ENCODE data around the gene FGF6. TPM values are rescaled to one million over a fixed set of nuclear protein-coding genes. Genes with fewer than 3 reads are reported as not detected.

The FGF6 gene
- total and polyA plus RNA-seq, 10 of the 15 experiments (the other 5 are each of a cell fraction or from before 2014, with no cell fraction given): not detected

GRCh38 chr12:4412056-4412455 lies 33.6 kb downstream of the FGF6 start:
- Histone ChIP-seq H3K4me2 (ENCODE audit: control insufficient read depth, insufficient read depth) (no peak overlapping the region), H2AFZ (ENCODE audit: control insufficient read depth, low read depth, low read length) (no peak overlapping the region), H4K20me1 (ENCODE audit: control insufficient read depth, insufficient read depth) (no peaks in the 10 kb centered on the region), H3K4me1 (ENCODE audit: control insufficient read depth, insufficient read depth, low read length) (no peaks in the 10 kb centered on the region), H3K9ac (ENCODE audit: control insufficient read depth, insufficient read depth, low read length) (no peak overlapping the region), H3K27me3 (replicated peaks in 1 of 2; ENCODE audit: control insufficient read depth in 2 of 2, insufficient read depth in 2 of 2, low read length in 1 of 2) (peaks cover 0 to 6% of the 10 kb centered on the region in 2 experiments; a peak in 3 of 4 replicates), H3K27ac (ENCODE audit: control insufficient read depth, insufficient read depth) (no peak overlapping the region), H3K4me3 (no peak overlapping the region), H3K79me2 (ENCODE audit: control insufficient read depth, insufficient read depth, low read length) (no peaks in the 10 kb centered on the region), H3K9me3 (replicated peaks; ENCODE audit: control insufficient read depth, insufficient read depth, low read length) (no peaks in the 10 kb centered on the region), H3K36me3 (ENCODE audit: control insufficient read depth in 2 of 2, insufficient read depth in 2 of 2, low read length in 1 of 2) (no peaks in the 10 kb centered on the region)
- intact Hi-C loops (cut with micrococcal nuclease; ENCODE audit: unreplicated experiment): no loop called here
- no TSS peak for BruUV-seq (replicated peaks)
- no peak for ATAC-seq
- in situ Hi-C loops (cut with MboI): no loop called here
- ChIA-PET POLR2A (no interaction called here), SMC1A (ENCODE audit: uncharacterized antibody, unreplicated experiment) (no interaction called here), CTCF (interaction anchor here (1.2 to 2.9 kb wide), 3 partner anchors 8 to 11 kb away, joined by 3 to 10 read pairs (median 5); no protein-coding TSS in a partner anchor), RAD21 (ENCODE audit: unreplicated experiment) (no interaction called here)
- no peak for DNase-seq (ENCODE audit: low read depth, low spot score)
- 52% methylated on average over 3 of the region's 3 CpGs for WGBS (ENCODE audit: insufficient coverage, insufficient replicate concordance, low lambda C conversion rate, missing lambda C conversion rate)
- FAIRE-seq: no peak
- no peak for TF ChIP-seq NRF1 (conservative IDR thresholded peaks at IDR 0.05; ENCODE audit: low read depth, low read length)
- TF ChIP-seq E2F4 (IDR thresholded peaks at IDR 0.05; ENCODE audit: low read depth, low read length): no peak
- no peak for TF ChIP-seq EP300 (IDR thresholded peaks at IDR 0.05; ENCODE audit: borderline replicate concordance in 1 of 2, control insufficient read depth in 1 of 2, low read depth in 2 of 2, low read length in 2 of 2)
- no peak for TF ChIP-seq STAT3 (IDR thresholded peaks at IDR 0.05; ENCODE audit: low read depth, low read length)
- no peak for TF ChIP-seq E2F8 (IDR thresholded peaks at IDR 0.05; ENCODE audit: low read depth, partially characterized antibody)
- TF ChIP-seq CTCF (IDR thresholded peaks at IDR 0.05 in 2 of 3, conservative IDR thresholded peaks at IDR 0.05 in 1 of 3; ENCODE audit: control insufficient read depth in 2 of 3, extremely low read depth in 1 of 3, insufficient read depth in 1 of 3, low read depth in 3 of 3, low read length in 3 of 3): no peak
- no peak for TF ChIP-seq POLR2A (IDR thresholded peaks at IDR 0.05; ENCODE audit: low read depth, low read length)
- TF ChIP-seq ZNF592 (IDR thresholded peaks at IDR 0.05): no peak
- TF ChIP-seq NKRF (conservative IDR thresholded peaks at IDR 0.05): no peak
- TF ChIP-seq SMAD1 (IDR thresholded peaks at IDR 0.05; ENCODE audit: low read depth, partially characterized antibody): no peak
- TF ChIP-seq SUPT20H (IDR thresholded peaks at IDR 0.05; ENCODE audit: borderline replicate concordance, control insufficient read depth, low read depth, low read length): no peak

All from GM12878 (cell line).